Aorta (tissue), 4 donors: Measurements from ENCODE around the gene CAMK2G. TPM values are rescaled to one million over a fixed set of nuclear protein-coding genes. Genes with fewer than 3 reads are reported as not detected.

Experiments
- polyA plus RNA-seq, 2 donors: library from polyadenylated mRNA; stranded (reverse); fragments of 200-250 nt; gene quantifications; one replicate each; pipeline ENCODE4 v1.2.3, GENCODE V29; 2013
- total RNA-seq, 2 donors: library from RNA; stranded (reverse); fragmentation: NEBNext Ultra II Directional; extraction: Animal tissue kit (Norgen Biotek cat#: 25700); gene quantifications; one replicate each; pipeline ENCODE4 v1.2.1, GENCODE V29; 2021
- donor health status: healthy with polysubstance abuse.
- donor health status: Bipolar disorder and iron deficiency.
- donor health status: DM: no; HTN: no; CAD: no.
- donor health status: DM: yes; HTN: yes; CAD: no.

The CAMK2G gene
- total and polyA plus RNA-seq, 4 donors, result 37.1 to 76.7 (median 70.8) TPM

Other genes starting within 250 kb of the CAMK2G start
- gene MYOZ1, start 233.1 kb downstream of the CAMK2G start, total RNA-seq, result 10 to 100 TPM in 1 of 2 donors, 1 to 10 TPM in 1; 3.2 to 13.1 TPM
- gene MYOZ1, start 233.1 kb downstream of the CAMK2G start, polyA plus RNA-seq, result 1 to 10 TPM; 6.6 to 6.9 TPM
- gene SYNPO2L, start 218.5 kb downstream of the CAMK2G start, total RNA-seq, result under 1 TPM; 0.13 to 0.18 TPM
- gene SYNPO2L, start 218.5 kb downstream of the CAMK2G start, polyA plus RNA-seq, result under 1 TPM in 1 of 2 donors, not detected in 1; 0.63 TPM
- 10 to 100 TPM in 1 of 2 donors, 1 to 10 TPM in 1; 8.1 to 13.2 TPM for gene AGAP5, start 176.4 kb downstream of the CAMK2G start, total RNA-seq
- gene AGAP5, start 176.4 kb downstream of the CAMK2G start, polyA plus RNA-seq, result 1 to 10 TPM; 1.5 to 5.4 TPM
- 10 to 100 TPM; 61.4 to 69.3 TPM for gene SEC24C, start 130.2 kb downstream of the CAMK2G start, total RNA-seq
- 10 to 100 TPM; 13.5 to 49.4 TPM for gene SEC24C, start 130.2 kb downstream of the CAMK2G start, polyA plus RNA-seq
- 10 to 100 TPM; 13.2 to 13.7 TPM for gene CHCHD1, start 92.5 kb downstream of the CAMK2G start, total RNA-seq
- 10 to 100 TPM; 30.2 to 58.9 TPM for gene CHCHD1, start 92.5 kb downstream of the CAMK2G start, polyA plus RNA-seq
- 100 to 1,000 TPM; 116 to 137 TPM for gene ZSWIM8, start 88.9 kb downstream of the CAMK2G start, total RNA-seq
- 100 to 1,000 TPM in 1 of 2 donors, 10 to 100 TPM in 1; 75.1 to 314 TPM for gene ZSWIM8, start 88.9 kb downstream of the CAMK2G start, polyA plus RNA-seq
- 10 to 100 TPM; 31.9 to 55.6 TPM for gene NDST2, start 63.0 kb downstream of the CAMK2G start, total RNA-seq
- gene NDST2, start 63.0 kb downstream of the CAMK2G start, polyA plus RNA-seq, result 10 to 100 TPM in 1 of 2 donors, 1 to 10 TPM in 1; 2.1 to 23.2 TPM
- gene PLAU, start 36.6 kb upstream of the CAMK2G start, total RNA-seq, result 10 to 100 TPM; 33.6 to 35.4 TPM
- gene PLAU, start 36.6 kb upstream of the CAMK2G start, polyA plus RNA-seq, result 10 to 100 TPM in 1 of 2 donors, 1 to 10 TPM in 1; 9.6 to 13.6 TPM
- gene VCL, start 123.6 kb upstream of the CAMK2G start, total RNA-seq, result 100 to 1,000 TPM; 312 to 499 TPM
- gene VCL, start 123.6 kb upstream of the CAMK2G start, polyA plus RNA-seq, result 100 to 1,000 TPM in 1 of 2 donors, 10 to 100 TPM in 1; 31.6 to 147 TPM